Hematopoietic multipotent progenitor cell (in vitro differentiated cells): ENCODE data around the gene SBNO2. TPM values are rescaled to one million over a fixed set of nuclear protein-coding genes. Genes with fewer than 3 reads are reported as not detected.

ENCODE experiments used
- DNase-seq, 3 donors: peaks; one replicate each; pipeline ENCODE4 v3.0.0-alpha.2; 2011 to 2015; ENCODE audit warnings: low read depth in 2 of 3, low spot score in 2 of 3
- total RNA-seq: library from RNA; depleted of rRNA; stranded (reverse); fragments of >200 nt; gene quantifications from one replicate; pipeline ENCODE4 v1.2.3, GENCODE V29; 2012

The SBNO2 gene, protein sequence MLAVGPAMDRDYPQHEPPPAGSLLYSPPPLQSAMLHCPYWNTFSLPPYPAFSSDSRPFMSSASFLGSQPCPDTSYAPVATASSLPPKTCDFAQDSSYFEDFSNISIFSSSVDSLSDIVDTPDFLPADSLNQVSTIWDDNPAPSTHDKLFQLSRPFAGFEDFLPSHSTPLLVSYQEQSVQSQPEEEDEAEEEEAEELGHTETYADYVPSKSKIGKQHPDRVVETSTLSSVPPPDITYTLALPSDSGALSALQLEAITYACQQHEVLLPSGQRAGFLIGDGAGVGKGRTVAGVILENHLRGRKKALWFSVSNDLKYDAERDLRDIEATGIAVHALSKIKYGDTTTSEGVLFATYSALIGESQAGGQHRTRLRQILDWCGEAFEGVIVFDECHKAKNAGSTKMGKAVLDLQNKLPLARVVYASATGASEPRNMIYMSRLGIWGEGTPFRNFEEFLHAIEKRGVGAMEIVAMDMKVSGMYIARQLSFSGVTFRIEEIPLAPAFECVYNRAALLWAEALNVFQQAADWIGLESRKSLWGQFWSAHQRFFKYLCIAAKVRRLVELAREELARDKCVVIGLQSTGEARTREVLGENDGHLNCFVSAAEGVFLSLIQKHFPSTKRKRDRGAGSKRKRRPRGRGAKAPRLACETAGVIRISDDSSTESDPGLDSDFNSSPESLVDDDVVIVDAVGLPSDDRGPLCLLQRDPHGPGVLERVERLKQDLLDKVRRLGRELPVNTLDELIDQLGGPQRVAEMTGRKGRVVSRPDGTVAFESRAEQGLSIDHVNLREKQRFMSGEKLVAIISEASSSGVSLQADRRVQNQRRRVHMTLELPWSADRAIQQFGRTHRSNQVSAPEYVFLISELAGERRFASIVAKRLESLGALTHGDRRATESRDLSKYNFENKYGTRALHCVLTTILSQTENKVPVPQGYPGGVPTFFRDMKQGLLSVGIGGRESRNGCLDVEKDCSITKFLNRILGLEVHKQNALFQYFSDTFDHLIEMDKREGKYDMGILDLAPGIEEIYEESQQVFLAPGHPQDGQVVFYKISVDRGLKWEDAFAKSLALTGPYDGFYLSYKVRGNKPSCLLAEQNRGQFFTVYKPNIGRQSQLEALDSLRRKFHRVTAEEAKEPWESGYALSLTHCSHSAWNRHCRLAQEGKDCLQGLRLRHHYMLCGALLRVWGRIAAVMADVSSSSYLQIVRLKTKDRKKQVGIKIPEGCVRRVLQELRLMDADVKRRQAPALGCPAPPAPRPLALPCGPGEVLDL (N-terminal part only)
- 60.3 TPM for total RNA-seq

DNA sequence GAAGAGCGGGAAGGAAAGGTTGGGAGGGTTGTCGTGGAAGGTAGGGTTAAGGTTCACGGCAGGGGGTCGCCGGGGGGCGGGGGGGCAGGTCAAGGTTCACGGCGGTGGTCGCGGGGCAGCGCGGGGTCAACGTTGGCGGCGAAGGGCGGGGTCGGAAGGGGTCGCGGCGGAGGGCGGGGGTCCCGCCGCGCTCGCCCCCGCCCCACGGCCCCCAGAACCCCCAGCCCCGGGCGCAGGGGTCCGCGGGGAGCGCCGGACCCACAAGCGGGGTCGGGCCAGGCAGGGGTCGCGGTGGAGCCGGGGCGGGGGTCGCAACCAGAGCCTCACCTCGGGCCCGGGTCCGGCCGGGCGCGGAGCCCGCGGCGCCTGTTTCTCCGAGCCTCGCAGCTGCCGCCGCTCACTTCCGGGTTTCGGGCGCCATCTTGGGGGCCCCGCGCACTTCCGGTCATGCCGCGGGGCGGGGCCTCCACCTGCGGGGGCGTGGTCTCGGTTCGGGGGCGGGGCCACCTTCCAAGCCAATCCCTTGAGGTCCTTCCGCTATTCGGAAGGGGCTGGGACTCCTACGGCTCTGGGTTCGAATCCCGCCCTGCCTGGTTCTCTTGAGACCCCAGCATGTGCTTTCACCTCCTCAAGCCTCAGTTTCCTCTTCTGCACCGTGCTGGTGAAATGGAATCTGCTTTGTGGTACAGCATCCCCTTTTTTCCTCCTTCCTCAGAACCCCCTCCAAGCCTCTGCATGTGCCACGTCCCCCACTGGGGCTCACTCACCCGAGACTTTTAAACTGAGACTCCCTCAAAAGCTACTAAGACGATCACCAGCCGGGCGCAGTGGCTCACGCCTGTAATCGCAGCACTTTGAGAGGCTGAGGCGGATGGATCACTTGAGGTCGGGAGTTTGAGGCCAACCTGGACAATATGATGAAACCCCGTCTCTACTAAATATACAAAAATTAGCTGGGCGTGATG, at the start of gene SBNO2:
TSS of gene SBNO2 (minus strand) at position 424 of the 965 bp plus-strand sequence. CDS start 19,992 bp downstream, outside the sequence.
- DNase-seq: peak; percentile 74 to 91 (median 82)

GRCh38 chr19:1223018-1223855, 49.2 kb upstream of the SBNO2 start:
- DNase-seq: peak in 2 of 3 donors; percentile 43 to 45

DNA sequence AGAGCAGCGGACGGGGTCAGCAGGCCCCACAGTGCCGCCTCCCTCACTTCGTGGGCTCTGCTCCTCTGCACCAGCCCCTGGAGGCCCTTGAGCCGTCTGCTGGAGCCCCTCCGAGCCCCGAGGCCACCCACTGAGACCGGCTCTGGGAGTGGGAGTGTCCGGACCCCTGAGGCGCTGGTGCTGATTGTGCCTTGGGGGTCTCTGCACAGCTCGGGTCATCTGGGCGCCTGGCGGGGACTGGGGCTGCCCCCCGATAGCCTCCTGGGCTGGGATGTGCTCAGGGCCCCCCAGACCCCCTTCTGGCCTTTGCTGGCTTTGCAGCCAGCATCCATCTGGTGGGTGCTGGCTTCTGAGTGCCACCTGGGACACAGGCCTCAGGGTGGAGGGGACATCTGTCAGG, 48.3 kb upstream of the SBNO2 start:
- no peak for DNase-seq

GRCh38 chr19:1221904-1222255, 47.8 kb upstream of the SBNO2 start:
- no peak for DNase-seq

DNA sequence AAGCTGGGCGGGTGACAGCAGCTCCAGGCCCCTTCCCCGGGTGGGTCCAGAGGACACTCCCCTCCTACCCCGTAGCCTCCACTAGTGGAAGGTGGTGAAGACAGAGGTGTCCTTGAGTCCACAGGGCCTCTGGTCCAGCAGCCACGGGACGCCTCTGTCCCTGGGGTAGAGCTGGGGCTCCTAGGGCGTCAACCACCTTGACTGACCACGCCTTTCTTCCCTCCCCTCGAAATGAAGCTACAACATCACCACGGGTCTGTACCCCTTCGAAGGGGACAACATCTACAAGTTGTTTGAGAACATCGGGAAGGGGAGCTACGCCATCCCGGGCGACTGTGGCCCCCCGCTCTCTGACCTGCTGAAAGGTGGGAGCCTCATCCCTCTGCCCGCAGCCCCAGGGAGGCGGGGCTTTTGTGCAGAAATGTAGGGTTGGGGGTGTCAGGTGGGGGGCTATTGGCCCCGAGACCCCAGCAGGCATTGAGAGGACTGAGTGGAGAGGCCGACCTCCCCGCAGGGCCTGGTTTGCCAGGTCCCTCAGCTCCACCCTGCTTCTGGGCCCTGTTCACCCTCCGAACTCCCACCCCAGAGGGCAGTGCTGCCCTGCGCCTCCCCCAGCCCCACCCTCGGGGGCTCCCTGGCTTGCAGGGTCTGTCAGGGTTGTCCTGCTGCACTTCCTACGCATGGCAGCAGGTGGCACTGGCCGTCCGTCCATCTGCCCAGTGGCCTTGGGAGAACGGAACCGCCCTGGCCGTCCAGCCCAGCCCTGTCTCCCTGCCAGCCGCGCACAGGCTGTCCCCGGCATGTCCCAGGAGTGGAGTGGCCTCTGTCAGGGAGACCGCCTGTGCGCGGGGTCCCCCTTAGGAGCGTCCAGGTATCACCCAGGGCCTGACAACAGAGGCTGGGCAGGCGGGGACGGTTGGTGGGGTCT, 47.2 kb upstream of the SBNO2 start:
- DNase-seq: no peak

GRCh38 chr19:1220477-1220930, 46.4 kb upstream of the SBNO2 start:
- no peak for DNase-seq

DNA sequence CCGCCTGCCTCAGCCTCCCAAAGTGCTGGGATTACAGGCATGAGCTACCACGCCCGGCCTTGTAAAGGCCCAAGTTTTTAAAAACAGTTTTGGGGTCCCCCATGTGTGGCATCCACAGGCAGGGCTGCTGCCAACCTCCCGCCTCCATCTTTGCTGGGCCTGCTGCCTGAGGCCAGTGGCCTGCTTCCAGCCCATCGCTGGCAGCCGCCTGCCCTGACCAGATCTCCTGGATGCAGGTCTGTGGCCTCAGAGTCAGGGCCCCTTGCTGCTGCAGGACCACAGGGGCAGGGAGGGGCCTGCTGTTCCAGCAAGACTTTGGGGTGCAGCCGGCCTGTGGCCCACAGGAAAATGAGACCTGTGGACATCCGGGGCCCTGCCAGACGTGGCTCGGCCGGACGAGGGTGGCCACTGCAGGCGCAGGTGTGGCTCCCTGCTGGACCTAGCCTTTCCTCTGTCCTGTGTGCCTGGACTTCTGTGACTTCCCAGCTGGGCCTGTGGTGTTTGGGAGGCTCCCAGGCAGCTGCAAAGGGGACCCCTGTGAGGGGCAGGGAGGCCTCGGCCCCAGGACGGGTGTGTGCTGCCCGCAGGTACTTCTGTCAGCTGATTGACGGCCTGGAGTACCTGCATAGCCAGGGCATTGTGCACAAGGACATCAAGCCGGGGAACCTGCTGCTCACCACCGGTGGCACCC, 45.9 kb upstream of the SBNO2 start:
- DNase-seq: no peak

GRCh38 chr19:1218751-1219567, 44.9 kb upstream of the SBNO2 start:
- no peak for DNase-seq

- DNase-seq: no peak
Observed at GRCh38 chr19:1217366-1217765, 43.3 kb upstream of the SBNO2 start.

DNA sequence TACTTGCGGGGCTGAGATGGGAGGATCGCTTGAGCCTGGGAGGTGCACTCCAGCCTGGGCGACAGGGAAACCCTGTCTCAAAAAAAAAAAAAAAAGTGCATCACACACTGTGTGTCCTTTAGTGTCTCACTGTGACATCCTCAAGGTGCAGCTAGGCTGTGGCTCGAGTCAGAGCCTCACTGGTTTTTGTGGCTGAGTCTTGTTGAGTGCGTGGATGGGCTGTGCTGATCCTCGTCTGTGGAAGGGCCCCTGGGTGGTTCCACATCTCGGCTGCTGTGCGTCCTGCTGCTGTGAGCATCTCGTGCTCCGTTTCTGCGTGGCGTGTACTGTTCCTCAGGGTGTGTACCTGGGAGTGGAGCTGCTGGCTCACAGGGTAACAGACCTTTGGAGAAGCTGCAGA, 42.7 kb upstream of the SBNO2 start:
- DNase-seq: no peak

- DNase-seq: no peak
Observed at GRCh38 chr19:1214862-1215731, 41.0 kb upstream of the SBNO2 start.

- DNase-seq: no peak
Observed at GRCh38 chr19:1214299-1214861, 40.3 kb upstream of the SBNO2 start.

DNA sequence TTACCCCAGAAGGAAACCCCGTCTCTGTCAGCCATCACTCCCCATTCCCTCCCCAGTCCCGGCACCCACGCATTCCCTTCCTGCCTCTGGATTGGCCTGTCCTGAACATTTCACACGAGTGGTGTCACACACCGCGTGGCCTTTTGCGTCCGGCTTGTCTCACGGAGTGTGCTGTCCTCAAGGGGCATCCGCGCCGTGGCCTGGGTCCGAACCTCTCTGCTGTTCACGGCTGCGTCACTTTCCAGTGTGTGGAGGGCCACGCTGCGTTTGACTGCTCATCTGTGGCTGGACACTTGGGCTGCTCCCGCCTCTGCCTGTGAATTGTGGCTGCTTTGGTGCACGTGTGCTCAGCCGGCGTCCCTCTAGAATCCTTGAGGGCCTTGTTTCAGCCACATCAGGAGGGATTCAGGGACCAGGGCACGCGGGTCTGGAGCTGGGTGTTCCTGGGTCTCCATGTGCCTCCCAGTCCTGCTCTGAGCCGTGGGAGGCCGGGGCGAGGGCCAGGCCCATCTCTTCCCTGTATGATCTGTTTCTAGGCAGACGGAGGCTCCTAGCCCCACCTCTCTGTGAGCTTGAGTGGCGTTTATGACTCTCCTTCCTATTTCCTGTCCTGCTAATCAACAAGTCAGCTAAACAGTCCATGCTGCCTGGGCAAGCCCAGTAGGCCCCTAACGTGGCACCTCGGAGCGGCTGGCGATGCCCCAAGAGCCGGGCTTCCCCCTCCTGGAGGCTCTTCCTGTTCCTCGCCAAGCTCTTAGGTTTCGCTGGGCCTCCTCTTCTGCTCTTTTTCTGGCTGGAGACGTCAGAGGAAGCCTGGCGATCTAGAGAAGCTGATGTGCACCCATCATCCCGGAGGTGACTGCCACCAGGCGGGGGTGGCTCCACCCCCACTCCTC, 39.6 kb upstream of the SBNO2 start:
- DNase-seq: peak in 2 of 3 donors; percentile 93 to 97
